PFSK-1 (cell line): ENCODE measurements around the gene ISOC2.

Experiments used
- FOXP2 ChIP-seq: optimal IDR thresholded peaks from 2 replicates; pipeline ENCODE3; 2011; ENCODE audit warnings: borderline replicate concordance, control low read depth, inconsistent platforms; ENCODE audit not compliant: insufficient read depth; ENCODE audit errors: extremely low read length, extremely low read depth
- POLR2AphosphoS5 ChIP-seq: IDR thresholded peaks from 2 replicates; pipeline ENCODE4 v1.6.1; 2012; ENCODE audit warnings: low read depth, mild to moderate bottlenecking, control low read depth, low read length, moderate library complexity
- REST ChIP-seq, 2 experiments: IDR thresholded peaks; 2 replicates each; pipeline versions ENCODE4 v1.6.1 to v1.8.0; 2011 to 2012; ENCODE audit warnings: low read depth in 2 of 2, low read length in 2 of 2, control low read depth in 1 of 2, inconsistent platforms in 1 of 2, mild to moderate bottlenecking in 1 of 2, moderate library complexity in 1 of 2; ENCODE audit not compliant: insufficient read depth in 1 of 2
- TAF1 ChIP-seq: IDR thresholded peaks from 2 replicates; pipeline ENCODE4 v1.6.1; 2012; ENCODE audit warnings: low read length, control low read depth, borderline replicate concordance; ENCODE audit not compliant: insufficient read depth

GRCh38 chr19:55419624-55420236 lies 41.7 kb downstream of the ISOC2 start:
- TF ChIP-seq FOXP2 (no peak), TAF1 (no peak), POLR2AphosphoS5 (no peak), REST (IDR thresholded peaks at IDR 0.05; ENCODE audit: insufficient read depth in 1 of 2, low read depth in 2 of 2, low read length in 2 of 2) (no peak)
